GM19452 (cell line): ENCODE measurements around the gene HRH4.

Source experiments
- ATAC-seq: cut with Tn5 transposase; IDR thresholded peaks from one replicate; pipeline ENCODE4 v1.9.1; 2021; ENCODE audit not compliant: unreplicated experiment

Gene HRH4

GRCh38 chr18:24504401-24504800, 44.0 kb downstream of the HRH4 start:
- ATAC-seq = no peak

GRCh38 chr18:24506175-24506574, 45.7 kb downstream of the HRH4 start:
- no peak for ATAC-seq

- ATAC-seq = no peak
Measured at GRCh38 chr18:24509435-24509834, 49.0 kb downstream of the HRH4 start.

- no peak for ATAC-seq
Measured at GRCh38 chr18:24514439-24514838, 54.0 kb downstream of the HRH4 start.

- ATAC-seq = no peak
Measured at GRCh38 chr18:24515721-24516120, 55.3 kb downstream of the HRH4 start.

GRCh38 chr18:24516261-24516660, 55.8 kb downstream of the HRH4 start:
- ATAC-seq = no peak

- no peak for ATAC-seq
Measured at GRCh38 chr18:24517554-24517953, 57.1 kb downstream of the HRH4 start.

- ATAC-seq = no peak
Measured at GRCh38 chr18:24518596-24518995, 58.2 kb downstream of the HRH4 start.
